Esophagus (tissue), 2 donors: ENCODE measurements around the gene NR1I2. TPM values are rescaled to one million over a fixed set of nuclear protein-coding genes. Genes with fewer than 3 reads are reported as not detected.

Experiments
- H3K27ac ChIP-seq, 2 donors: one replicate each; pipeline ENCODE4 v1.5.1; 2013; ENCODE audit warnings: low read depth in 2 of 2, mild to moderate bottlenecking in 2 of 2, inconsistent platforms in 1 of 2, low read length in 1 of 2, moderate library complexity in 1 of 2
- H3K27me3 ChIP-seq, 2 donors: one replicate each; pipeline ENCODE4 v1.6.1; 2013; ENCODE audit warnings: low read length in 2 of 2, control low read depth in 1 of 2, mild to moderate bottlenecking in 1 of 2; ENCODE audit not compliant: insufficient read depth in 2 of 2, control insufficient read depth in 1 of 2
- H3K36me3 ChIP-seq, 2 donors: one replicate each; pipeline ENCODE4 v1.6.1; 2013; ENCODE audit warnings: low read length in 1 of 2; ENCODE audit not compliant: control insufficient read depth in 2 of 2, insufficient read depth in 2 of 2
- H3K4me1 ChIP-seq, 2 donors: one replicate each; pipeline ENCODE4 v1.6.1; 2013; ENCODE audit warnings: low read length in 1 of 2; ENCODE audit not compliant: control insufficient read depth in 2 of 2, insufficient read depth in 2 of 2
- H3K4me3 ChIP-seq, 2 donors: one replicate each; pipeline ENCODE4 v1.5.1; 2013; ENCODE audit warnings: low read length in 2 of 2, mild to moderate bottlenecking in 2 of 2, low read depth in 1 of 2, moderate library complexity in 1 of 2
- H3K9me3 ChIP-seq, 2 donors: one replicate each; pipeline ENCODE4 v1.6.1; 2013; ENCODE audit warnings: mild to moderate bottlenecking in 2 of 2, low read depth in 1 of 2, low read length in 1 of 2, moderate library complexity in 1 of 2; ENCODE audit not compliant: control insufficient read depth in 2 of 2, insufficient read depth in 1 of 2
- WGBS, 2 donors: extraction: QIAGEN DNeasy Blood & Tissue Kit; methylation state at CpG; one replicate each; pipeline ENCODE4 v1.1.7; 2013; 5-methylcytosine and 5-hydroxymethylcytosine counted together
- polyA plus RNA-seq, 2 donors: library from polyadenylated mRNA; stranded (reverse); fragments of 200-250 nt; gene quantifications; one replicate each; pipeline ENCODE4 v1.2.3, GENCODE V29; 2013
- donor health status: healthy with polysubstance abuse.
- donor health status: Bipolar disorder and iron deficiency.

The NR1I2 gene
- polyA plus RNA-seq, 2 donors, result 0.02 to 0.08 TPM

DNA sequence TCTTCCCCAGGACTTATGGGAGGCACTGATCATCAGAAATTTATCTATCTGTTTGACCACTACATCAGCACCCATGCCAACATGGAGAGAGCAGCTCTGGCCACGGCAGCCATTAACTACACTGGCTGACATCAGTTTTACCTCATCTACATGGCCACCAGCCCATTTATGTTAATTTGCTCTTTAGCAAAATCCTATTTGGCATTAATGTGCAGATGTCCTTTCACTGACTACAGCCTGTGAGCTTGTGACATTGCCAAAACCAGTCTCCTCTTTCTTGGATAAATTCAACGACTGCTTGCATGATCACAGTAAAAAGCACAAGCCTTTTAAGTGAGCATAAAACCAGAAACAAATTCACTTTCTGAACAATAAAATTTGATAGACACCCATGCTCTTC is 47.5 kb downstream of the NR1I2 start:
- 68 to 86% methylated on average over 2 of the region's 2 CpGs for WGBS, 2 donors

DNA sequence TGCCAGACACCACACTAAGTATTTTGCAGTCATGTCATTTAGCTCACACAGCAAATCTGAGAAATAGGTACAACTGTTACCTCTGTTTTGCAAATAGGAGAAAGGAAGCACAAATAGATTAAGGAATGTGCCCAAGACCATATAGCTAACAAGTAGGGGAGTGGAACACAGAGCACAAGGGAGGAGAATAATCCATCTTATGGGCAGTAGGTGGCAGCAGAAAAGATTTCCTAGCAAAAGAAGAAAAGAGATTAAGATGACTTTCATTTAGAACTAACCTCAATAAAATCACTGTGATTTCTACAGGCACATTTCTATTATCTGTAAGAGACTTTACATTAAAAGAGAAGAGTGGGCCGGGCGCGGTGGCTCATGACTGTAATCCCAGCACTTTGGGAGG is 49.1 kb downstream of the NR1I2 start:
- no peak overlapping the region for H3K27ac ChIP-seq
- H3K9me3 ChIP-seq, result no peaks in the 10 kb centered on the region
- WGBS, 2 donors, result 97 to 98% methylated on average over 3 of the region's 3 CpGs
- H3K4me3 ChIP-seq, result no peak overlapping the region
- H3K4me1 ChIP-seq, result no peaks in the 10 kb centered on the region
- H3K27me3 ChIP-seq, result no peaks in the 10 kb centered on the region
- H3K36me3 ChIP-seq, result peaks cover 0 to 4% of the 10 kb centered on the region in 2 donors

More for the DNA sequence above, 47.5 kb downstream of the NR1I2 start:
- Histone ChIP-seq H3K27me3 (no peaks in the 10 kb centered on the region), H3K36me3 (peaks cover 3 to 4% of the 10 kb centered on the region in 2 donors), H3K9me3 (no peaks in the 10 kb centered on the region), H3K4me3 (no peak overlapping the region), H3K27ac (no peak overlapping the region), H3K4me1 (no peaks in the 10 kb centered on the region)

- Histone ChIP-seq H3K9me3 (no peaks in the 10 kb centered on the region), H3K4me1 (no peaks in the 10 kb centered on the region), H3K36me3 (peaks cover 0 to 4% of the 10 kb centered on the region in 2 donors), H3K4me3 (no peak overlapping the region), H3K27me3 (no peaks in the 10 kb centered on the region), H3K27ac (no peak overlapping the region)
- WGBS, 2 donors, result 54 to 75% methylated on average over 1 of the region's 1 CpG
Measured at GRCh38 chr3:119831941-119832371, 50.1 kb downstream of the NR1I2 start.

GRCh38 chr3:119834754-119835370 is 53.0 kb downstream of the NR1I2 start:
- Histone ChIP-seq H3K4me1 (no peaks in the 10 kb centered on the region), H3K36me3 (no peaks in the 10 kb centered on the region), H3K27me3 (no peaks in the 10 kb centered on the region), H3K9me3 (no peaks in the 10 kb centered on the region), H3K4me3 (no peak overlapping the region), H3K27ac (no peak overlapping the region)
- 96 to 99% methylated on average over 2 of the region's 2 CpGs for WGBS, 2 donors

DNA sequence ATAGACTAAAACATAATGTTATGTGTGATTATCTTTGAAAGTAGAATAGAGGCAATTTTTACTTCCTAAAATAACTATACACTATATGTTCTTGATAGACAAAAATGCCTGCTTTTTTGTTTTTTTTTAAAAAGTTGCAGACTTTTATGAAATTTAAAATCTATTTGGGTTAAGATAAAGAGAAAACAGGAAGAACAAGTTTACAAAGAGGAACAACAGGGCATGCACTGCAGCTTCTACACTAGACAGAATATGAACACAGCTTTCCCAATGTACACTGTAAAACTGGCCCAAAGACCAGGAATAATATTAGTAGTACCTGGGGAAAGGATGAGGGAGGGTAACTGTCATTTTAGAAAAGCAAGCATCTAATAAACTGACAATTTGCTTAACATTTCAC is 53.7 kb downstream of the NR1I2 start:
- H3K9me3 ChIP-seq, result no peaks in the 10 kb centered on the region
- H3K4me1 ChIP-seq, result no peaks in the 10 kb centered on the region
- H3K4me3 ChIP-seq, result no peak overlapping the region
- H3K27ac ChIP-seq, result no peak overlapping the region
- no peaks in the 10 kb centered on the region for H3K27me3 ChIP-seq
- no peaks in the 10 kb centered on the region for H3K36me3 ChIP-seq

- no peaks in the 10 kb centered on the region for H3K9me3 ChIP-seq
- H3K27me3 ChIP-seq, result no peaks in the 10 kb centered on the region
- no peaks in the 10 kb centered on the region for H3K4me1 ChIP-seq
- H3K4me3 ChIP-seq, result no peak overlapping the region
- WGBS, 2 donors, result 59 to 67% methylated on average over 2 of the region's 2 CpGs
- H3K36me3 ChIP-seq, result no peaks in the 10 kb centered on the region
- no peak overlapping the region for H3K27ac ChIP-seq
Measured at GRCh38 chr3:119841808-119842471, 60.0 kb downstream of the NR1I2 start.

- 90 to 97% methylated on average over 2 of the region's 2 CpGs for WGBS, 2 donors
- Histone ChIP-seq H3K27ac (no peak overlapping the region), H3K4me1 (no peaks in the 10 kb centered on the region), H3K4me3 (no peak overlapping the region), H3K9me3 (no peaks in the 10 kb centered on the region), H3K27me3 (no peaks in the 10 kb centered on the region), H3K36me3 (no peaks in the 10 kb centered on the region)
Measured at GRCh38 chr3:119849126-119849525, 67.2 kb downstream of the NR1I2 start.

GRCh38 chr3:119856695-119857094 is 74.8 kb downstream of the NR1I2 start:
- 97% methylated on average over 3 of the region's 3 CpGs for WGBS, 2 donors

GRCh38 chr3:119858957-119859356 is 77.1 kb downstream of the NR1I2 start:
- Histone ChIP-seq H3K4me3 (no peak overlapping the region), H3K27ac (no peak overlapping the region), H3K9me3 (no peaks in the 10 kb centered on the region), H3K27me3 (no peaks in the 10 kb centered on the region), H3K36me3 (peaks cover 0 to 3% of the 10 kb centered on the region in 2 donors), H3K4me1 (no peaks in the 10 kb centered on the region)
- WGBS, 2 donors, result 77 to 87% methylated on average over 2 of the region's 2 CpGs

More at GRCh38 chr3:119856695-119857094, 74.8 kb downstream of the NR1I2 start:
- H3K4me1 ChIP-seq, result no peaks in the 10 kb centered on the region
- H3K4me3 ChIP-seq, result no peak overlapping the region
- H3K27ac ChIP-seq, result no peak overlapping the region
- H3K9me3 ChIP-seq, result no peaks in the 10 kb centered on the region
- H3K27me3 ChIP-seq, result no peaks in the 10 kb centered on the region
- no peaks in the 10 kb centered on the region for H3K36me3 ChIP-seq

DNA sequence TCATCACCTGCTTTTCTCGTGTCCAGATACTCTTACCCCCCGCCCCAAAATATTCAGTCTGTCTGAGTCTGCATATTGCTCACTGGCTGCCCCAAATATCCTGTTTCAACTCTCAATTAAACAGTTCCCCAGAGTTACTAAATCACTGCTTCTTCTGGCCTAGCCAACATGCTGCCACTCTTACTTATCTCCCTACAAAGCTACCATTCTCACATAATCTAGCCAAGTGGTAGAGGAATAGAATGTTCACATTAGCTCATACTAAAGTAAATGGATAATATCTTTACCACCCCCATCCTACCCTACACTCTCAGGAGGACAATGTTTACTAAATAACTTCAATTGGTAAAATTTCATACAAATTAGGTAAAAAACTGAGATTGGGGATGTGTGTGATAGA is 77.8 kb downstream of the NR1I2 start:
- no peaks in the 10 kb centered on the region for H3K9me3 ChIP-seq
- no peak overlapping the region for H3K27ac ChIP-seq
- WGBS, 2 donors, result 97 to 100% methylated on average over 2 of the region's 2 CpGs
- peaks cover 0 to 3% of the 10 kb centered on the region in 2 donors for H3K36me3 ChIP-seq
- H3K4me1 ChIP-seq, result no peaks in the 10 kb centered on the region
- H3K27me3 ChIP-seq, result no peaks in the 10 kb centered on the region
- no peak overlapping the region for H3K4me3 ChIP-seq
